Measurements from ENCODE around the gene CCDC88B. TPM values are rescaled to one million over a fixed set of nuclear protein-coding genes. Genes with fewer than 3 reads are reported as not detected.

The CCDC88B gene
- total and polyA plus RNA-seq, 3 donors from 2014 or later = 16.6 to 28.5 (median 23.5) TPM

GRCh38 chr11:64382047-64382446 lies 42.0 kb downstream of the CCDC88B start:
- Histone ChIP-seq H3K27me3 (no peaks in the 10 kb centered on the region), H3K9me3 (no peaks in the 10 kb centered on the region), H3K36me3 (ENCODE audit: low read depth, missing control alignments) (no peaks in the 10 kb centered on the region), H3K27ac (no peak overlapping the region), H3K4me1 (peaks cover 22% of the 10 kb centered on the region), H3K4me3 (no peak overlapping the region)
- WGBS, 2 donors = 82 to 84% methylated on average over 5 to 6 of the region's 6 CpGs
- intact Hi-C loops (cut with DNase I; ENCODE audit: low total_unique reads) = no loop called here
- no peak for DNase-seq
- TF ChIP-seq, protein P1, sequence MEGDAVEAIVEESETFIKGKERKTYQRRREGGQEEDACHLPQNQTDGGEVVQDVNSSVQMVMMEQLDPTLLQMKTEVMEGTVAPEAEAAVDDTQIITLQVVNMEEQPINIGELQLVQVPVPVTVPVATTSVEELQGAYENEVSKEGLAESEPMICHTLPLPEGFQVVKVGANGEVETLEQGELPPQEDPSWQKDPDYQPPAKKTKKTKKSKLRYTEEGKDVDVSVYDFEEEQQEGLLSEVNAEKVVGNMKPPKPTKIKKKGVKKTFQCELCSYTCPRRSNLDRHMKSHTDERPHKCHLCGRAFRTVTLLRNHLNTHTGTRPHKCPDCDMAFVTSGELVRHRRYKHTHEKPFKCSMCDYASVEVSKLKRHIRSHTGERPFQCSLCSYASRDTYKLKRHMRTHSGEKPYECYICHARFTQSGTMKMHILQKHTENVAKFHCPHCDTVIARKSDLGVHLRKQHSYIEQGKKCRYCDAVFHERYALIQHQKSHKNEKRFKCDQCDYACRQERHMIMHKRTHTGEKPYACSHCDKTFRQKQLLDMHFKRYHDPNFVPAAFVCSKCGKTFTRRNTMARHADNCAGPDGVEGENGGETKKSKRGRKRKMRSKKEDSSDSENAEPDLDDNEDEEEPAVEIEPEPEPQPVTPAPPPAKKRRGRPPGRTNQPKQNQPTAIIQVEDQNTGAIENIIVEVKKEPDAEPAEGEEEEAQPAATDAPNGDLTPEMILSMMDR (IDR thresholded peaks at IDR 0.05) = no peak
- no peak for TF ChIP-seq POLR2A (IDR thresholded peaks at IDR 0.05)

GRCh38 chr11:64382586-64382985 lies 42.6 kb downstream of the CCDC88B start:
- WGBS, 2 donors = 83 to 91% methylated on average over 8 of the region's 8 CpGs
- Histone ChIP-seq H3K36me3 (ENCODE audit: low read depth, missing control alignments) (no peaks in the 10 kb centered on the region), H3K4me1 (peaks cover 22% of the 10 kb centered on the region), H3K4me3 (no peak overlapping the region), H3K27ac (no peak overlapping the region), H3K27me3 (no peaks in the 10 kb centered on the region), H3K9me3 (no peaks in the 10 kb centered on the region)
- intact Hi-C loops (cut with DNase I; ENCODE audit: low total_unique reads) = no loop called here
- no peak for TF ChIP-seq POLR2A (IDR thresholded peaks at IDR 0.05)
- no peak for DNase-seq

DNA sequence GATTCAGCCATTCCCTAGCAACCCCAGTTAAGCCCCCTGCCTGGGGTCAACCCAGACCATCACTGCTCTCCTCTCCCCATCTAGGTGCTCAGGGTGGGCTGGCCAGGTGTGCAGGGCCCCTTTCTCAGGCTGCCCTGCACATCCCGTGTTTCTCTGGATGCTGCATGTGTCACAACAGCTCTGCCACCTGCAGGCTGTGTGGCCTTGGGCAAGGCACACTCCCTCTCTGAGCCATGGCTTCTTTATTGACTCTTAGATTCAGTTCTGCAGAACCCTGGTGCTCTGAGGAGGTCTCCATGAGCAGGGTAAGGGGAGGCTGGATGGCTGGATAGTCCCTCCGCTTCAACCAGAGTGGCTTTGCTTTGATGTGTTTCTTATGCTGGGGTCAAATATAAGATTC lies 43.6 kb downstream of the CCDC88B start:
- Histone ChIP-seq H3K4me1 (peaks cover 21% of the 10 kb centered on the region), H3K4me3 (no peak overlapping the region), H3K27me3 (no peaks in the 10 kb centered on the region), H3K27ac (no peak overlapping the region), H3K36me3 (ENCODE audit: low read depth, missing control alignments) (no peaks in the 10 kb centered on the region), H3K9me3 (no peaks in the 10 kb centered on the region)
- TF ChIP-seq POLR2A (IDR thresholded peaks at IDR 0.05) = no peak
- TF ChIP-seq, protein P1 (IDR thresholded peaks at IDR 0.05) = no peak
- no peak for DNase-seq
- WGBS, 2 donors = 81 to 100% methylated on average over 1 of the region's 2 CpGs
- intact Hi-C loops (cut with DNase I; ENCODE audit: low total_unique reads) = no loop called here

DNA sequence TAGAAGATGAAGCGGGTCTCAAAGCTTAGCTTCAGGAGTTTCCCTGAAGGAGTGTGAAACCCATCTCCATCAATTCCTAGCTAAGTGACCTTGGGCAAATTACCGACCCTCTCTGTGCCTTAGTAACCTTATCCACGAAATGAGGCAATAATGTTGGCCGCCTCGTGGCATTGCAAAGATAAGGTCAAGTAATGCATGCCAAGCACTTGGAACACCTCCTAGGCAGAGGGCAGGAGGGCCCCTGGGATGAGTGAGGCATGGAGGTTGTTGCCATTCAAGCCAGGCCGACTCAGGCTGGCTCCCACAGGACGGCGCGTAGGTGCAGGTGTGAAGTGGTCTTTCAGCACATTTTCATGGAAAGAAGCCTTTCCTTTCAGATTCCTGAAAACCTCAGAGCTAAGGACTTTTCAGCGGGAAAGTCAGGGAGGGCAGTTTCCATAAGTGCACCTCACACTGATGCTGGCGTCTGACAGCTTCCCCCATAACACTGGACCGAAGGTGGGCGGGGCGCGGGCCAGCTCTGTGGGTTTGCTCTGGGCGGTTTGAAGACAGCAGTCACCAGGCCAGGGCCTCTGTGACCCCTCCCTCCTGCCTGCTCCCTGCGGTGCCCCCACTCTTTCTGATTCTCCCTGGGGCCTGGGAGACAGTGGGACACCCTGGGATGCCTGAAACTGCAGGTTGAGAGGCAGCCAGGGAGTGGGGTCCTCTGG lies 44.2 kb downstream of the CCDC88B start:
- Histone ChIP-seq H3K4me3 (no peak overlapping the region), H3K36me3 (ENCODE audit: low read depth, missing control alignments) (no peaks in the 10 kb centered on the region), H3K27me3 (no peaks in the 10 kb centered on the region), H3K27ac (no peak overlapping the region), H3K9me3 (no peaks in the 10 kb centered on the region), H3K4me1 (peaks cover 15% of the 10 kb centered on the region)
- WGBS, 2 donors = 68 to 73% methylated on average over 17 of the region's 17 CpGs
- intact Hi-C loops (cut with DNase I; ENCODE audit: low total_unique reads) = no loop called here
- TF ChIP-seq, protein P1 (IDR thresholded peaks at IDR 0.05) = no peak
- no peak for TF ChIP-seq POLR2A (IDR thresholded peaks at IDR 0.05)
- peak; percentile 43 for DNase-seq

DNA sequence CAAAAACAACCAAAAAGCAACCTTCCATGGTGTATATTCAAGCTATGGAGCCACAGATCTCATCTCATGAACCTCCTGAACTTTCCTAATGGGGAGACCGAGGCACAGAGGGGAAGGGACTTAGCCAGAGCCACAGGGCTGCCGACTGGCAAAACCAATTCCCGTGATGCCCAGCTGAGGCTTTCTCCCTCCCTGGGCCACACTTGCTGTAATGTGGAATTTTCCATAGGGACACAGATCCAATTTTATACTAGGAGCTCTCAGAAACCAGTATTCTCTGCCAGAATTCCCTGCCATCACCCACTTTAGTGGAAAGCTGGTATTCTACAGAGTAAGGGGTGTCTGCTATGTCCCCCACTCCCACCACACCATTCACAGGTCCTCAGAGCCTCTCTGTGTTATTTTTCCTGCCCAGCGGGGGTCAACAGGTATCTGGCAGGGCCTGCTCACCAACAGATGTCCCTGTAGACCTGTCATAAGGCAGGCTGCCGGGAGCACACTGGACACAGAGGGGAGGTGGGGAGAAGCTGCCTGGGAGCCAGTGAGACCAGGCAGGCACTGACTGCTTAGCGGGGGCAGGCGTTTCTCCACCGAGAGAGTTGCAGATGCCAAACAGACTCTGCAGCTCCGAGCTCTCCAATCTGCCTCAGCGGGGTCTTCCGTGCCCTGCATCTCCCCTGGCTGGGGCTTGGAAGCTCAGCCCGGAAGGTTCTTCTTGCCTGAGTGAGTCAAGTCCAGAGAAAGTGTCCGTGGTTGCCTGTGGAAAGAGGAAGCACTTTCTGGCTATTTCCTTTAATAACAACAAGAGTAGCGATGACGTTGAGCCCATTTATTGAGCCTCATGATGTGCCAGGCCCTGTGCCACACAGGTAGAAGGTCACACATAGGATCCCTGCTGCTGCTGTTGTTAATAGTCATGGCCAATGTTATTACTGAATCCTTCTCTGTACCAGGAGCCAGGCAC lies 45.3 kb downstream of the CCDC88B start:
- no peak for DNase-seq
- peaks cover 11% of the 10 kb centered on the region for H3K4me1 ChIP-seq
- no peaks in the 10 kb centered on the region for H3K27me3 ChIP-seq
- intact Hi-C loops (cut with DNase I; ENCODE audit: low total_unique reads) = no loop called here
- no peaks in the 10 kb centered on the region for H3K9me3 ChIP-seq
- peak overlapping the region; percentile 24 to 39 for H3K27ac ChIP-seq
- WGBS, 2 donors = 65 to 70% methylated on average over 14 to 15 of the region's 15 CpGs
- TF ChIP-seq POLR2A (IDR thresholded peaks at IDR 0.05) = no peak
- TF ChIP-seq, protein P1 (IDR thresholded peaks at IDR 0.05) = no peak
- no peak overlapping the region for H3K4me3 ChIP-seq
- H3K36me3 ChIP-seq (ENCODE audit: low read depth, missing control alignments) = no peaks in the 10 kb centered on the region

All from testis (tissue), 3 donors.